GM10847 (cell line): ENCODE data around the gene PDK4.

Experiments
- POLR2A ChIP-seq: IDR thresholded peaks from 2 replicates; pipeline ENCODE4 v1.6.1; 2011; ENCODE audit not compliant: insufficient read length; ENCODE audit errors: extremely low read depth

The PDK4 gene

DNA sequence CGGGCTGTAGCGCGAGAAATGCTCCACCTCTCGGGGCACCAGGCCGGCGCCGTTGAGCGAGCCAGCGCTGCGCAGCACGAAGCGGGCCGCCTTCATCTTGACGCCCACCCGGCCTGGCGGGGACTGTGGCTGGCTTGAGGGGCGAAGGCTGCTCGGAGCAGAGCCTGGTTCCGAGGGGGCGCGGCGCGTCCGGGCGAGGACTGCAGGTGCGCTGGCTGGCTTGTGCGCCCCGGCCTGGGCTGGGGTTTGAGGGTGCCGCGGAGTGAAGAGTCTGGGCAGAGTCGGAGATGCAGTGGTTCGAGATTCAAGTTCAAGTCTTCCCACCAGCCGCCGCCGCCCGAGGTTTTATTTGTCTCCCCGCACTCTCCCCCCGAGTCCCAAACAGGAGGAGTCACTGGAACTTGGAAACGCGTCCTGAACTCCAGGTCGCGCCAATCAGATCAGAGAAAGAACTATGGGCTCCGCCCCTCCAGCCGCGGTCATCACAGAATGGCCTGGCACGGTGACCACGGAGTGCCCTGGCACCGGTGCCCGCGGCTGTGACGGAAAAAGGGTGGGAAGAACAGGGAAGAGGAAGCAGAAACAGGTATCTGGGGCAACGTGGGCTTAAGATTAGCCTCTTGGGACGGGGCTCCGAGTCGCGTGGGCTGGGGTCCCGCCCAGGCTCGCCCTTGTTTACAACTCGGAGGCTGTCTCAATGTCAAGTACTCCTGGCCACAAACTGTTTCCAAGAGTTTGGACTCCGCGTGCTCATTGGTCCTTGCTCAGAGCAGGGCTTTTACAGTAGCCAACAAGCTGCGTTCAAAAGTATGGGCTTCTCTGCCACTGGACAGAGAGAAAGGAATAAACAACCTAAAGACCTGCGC is at the start of gene PDK4:
PDK4 (minus strand) TSS at position 319 of the 866 bp plus-strand sequence; CDS start at position 96, 223 bp downstream.
- TF ChIP-seq POLR2A = no peak

DNA sequence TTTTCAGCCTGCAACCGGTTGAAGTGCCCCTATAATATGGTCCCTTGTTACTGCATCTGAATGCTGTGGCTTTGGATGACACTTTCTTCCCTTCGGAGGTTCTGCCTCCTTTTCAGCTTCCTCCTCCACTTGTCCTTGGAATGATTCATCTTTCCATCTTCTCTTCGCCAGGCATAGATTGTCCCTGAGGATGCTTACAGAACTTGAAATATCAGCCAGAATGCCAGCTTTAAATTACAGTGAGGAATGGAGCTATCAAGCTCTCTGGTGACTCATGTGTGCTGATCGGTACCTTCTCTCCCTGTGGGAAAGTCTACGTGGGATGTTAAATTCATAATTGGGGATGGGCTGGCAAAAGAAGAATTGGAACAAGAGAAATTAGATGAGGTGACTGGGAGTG is 45.9 kb upstream of the PDK4 start:
- TF ChIP-seq POLR2A = no peak

DNA sequence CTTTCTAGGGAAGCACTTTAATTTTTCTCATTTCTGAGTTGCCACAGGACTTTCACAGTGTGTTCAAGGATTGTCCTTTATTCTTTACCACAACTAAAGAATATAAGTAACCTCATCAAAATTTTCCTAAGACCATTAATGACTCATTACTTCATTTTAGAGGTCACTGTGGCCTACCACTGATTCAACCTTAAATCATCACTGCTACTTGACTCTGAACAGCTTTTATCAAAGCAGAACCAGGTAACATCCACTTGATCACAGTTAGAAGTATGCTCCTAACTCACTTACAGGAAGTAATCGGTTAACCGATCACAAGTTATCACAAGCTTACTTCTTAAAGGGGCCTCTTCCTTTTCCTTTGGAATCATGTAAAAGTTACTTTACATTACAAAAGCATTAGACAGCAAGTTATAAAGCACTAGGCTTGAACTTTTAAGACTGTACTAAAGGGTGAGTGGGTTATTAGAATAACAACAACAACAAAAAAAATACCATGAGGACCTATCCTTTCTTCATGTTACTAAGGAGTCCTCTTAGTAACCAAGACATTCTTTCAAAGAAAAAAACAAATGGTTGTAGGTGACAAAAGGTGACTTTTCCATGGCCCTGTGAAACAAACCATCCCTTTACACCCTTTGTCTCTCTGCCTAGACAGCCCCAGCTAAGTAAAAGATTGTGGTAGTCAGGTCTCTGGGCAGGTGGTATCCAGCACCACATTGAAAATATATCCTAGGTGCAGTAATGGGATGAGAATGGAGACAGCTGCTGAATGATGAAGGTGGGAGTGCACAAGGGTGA is 40.0 kb upstream of the PDK4 start:
- no peak for TF ChIP-seq POLR2A

DNA sequence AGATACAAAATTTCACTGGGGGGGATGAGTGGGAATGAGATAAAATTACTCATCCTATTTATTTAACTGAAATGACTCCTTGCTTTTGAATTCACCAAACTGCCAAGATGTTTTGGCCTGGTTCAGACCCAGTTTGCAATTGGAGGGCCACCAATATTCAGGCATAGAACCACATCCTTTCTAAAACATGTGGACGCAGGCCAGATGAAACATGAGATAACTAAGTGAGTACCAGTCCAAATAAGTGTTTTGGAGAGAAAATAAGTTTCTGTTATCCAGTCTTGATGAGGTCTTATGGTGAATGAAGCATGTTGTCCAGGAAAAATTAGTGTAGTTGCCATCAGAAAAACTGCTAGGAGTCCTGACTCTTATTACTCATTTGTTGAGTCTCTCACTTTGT is 36.3 kb upstream of the PDK4 start:
- no peak for TF ChIP-seq POLR2A

DNA sequence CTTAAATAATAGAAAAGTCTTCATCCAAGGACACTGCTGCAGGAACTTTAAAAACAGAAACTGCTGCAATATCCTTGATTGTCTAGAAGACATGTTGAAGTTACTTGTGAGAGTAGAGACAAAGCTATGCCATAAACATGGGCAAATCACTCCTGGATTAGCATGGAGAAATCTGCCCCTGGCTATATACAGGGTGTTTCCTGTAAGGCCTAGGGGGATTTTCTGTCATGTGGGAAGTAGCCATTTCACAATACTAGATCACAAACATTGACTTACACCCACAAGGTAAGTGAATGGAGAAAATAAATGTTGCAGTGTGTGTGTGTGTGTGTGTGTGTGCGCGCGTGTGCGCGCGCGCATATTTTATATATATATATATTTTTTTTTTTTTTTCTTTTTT is 35.2 kb upstream of the PDK4 start:
- no peak for TF ChIP-seq POLR2A

DNA sequence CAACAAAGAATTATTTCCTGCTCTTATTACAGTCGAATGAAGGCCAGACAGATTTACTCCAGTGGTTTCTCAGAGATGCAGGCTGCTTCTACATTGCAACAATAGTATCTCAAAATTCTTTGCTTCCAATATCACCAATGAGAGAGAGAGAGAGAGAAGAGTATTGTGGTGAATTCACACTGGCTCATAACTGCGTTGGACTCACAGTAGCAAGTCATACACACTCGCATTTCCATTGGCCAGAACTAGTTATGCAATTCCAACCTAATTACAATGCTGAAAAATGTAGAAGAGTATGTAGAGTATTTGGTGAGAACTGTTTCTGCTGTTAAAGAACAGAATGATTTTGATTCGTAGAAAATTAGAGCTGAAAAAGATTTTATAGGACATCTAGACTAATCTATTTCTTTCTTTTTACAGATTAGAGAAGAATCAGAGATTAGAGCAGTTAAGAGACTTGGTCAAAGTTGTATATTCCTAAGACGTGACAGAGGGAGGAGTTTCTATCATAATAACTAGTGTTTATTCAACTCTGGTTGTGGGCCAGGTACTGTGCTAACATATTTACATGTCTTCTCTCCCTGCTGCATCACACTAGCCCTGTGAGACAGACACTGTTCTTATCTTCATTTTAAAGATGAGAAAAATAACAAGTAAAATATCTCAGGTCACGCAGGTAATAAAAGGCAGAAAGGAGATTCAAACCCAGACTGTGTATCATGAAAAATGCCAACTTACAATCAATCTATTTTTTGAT is 34.6 kb upstream of the PDK4 start:
- no peak for TF ChIP-seq POLR2A

DNA sequence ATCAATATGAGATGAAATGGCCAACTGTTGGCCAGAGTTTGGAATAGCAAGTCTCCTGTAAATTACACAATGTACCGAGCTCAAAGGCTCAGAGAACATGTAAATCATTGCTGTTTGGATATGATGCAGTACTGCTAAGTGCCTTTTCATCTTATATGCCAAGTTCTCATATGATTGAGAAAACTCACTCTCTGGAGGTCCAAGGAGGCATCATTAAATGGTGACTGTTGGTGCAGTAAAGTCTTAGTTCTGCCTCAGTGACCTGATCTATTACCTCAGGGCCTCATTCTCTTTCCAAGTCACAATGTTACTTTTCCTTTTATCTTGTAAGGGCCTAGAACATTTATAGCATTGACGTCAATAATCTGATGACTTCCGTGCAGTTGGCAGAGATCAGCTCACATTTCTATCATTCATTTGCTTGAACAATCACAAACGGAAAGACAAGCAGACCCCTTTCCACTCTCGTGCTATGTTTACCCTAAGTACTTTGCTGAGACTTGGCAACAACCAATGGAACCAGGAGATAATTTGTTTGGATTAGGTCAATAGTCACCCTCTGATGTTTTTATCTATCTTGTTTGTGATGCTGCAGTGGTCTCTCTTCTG is 32.6 kb upstream of the PDK4 start:
- TF ChIP-seq POLR2A = no peak

DNA sequence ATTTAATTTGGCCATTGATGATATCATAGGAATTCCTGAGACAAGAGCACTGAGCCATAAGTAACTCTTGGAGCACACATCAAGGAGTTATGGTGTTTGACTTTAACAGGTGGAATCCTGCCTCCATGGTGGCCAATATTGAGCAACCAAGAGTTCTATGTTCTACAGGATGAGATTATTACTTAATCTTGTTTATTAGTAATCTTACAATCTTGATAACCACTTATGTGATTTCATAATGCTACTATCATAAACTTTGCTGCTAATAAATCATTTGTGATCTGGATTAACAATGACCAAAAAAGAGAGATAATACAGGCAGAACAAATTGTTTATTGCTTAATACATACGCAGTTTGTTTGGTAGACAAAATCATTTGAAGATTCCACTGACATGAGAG is 27.5 kb upstream of the PDK4 start:
- TF ChIP-seq POLR2A = no peak

DNA sequence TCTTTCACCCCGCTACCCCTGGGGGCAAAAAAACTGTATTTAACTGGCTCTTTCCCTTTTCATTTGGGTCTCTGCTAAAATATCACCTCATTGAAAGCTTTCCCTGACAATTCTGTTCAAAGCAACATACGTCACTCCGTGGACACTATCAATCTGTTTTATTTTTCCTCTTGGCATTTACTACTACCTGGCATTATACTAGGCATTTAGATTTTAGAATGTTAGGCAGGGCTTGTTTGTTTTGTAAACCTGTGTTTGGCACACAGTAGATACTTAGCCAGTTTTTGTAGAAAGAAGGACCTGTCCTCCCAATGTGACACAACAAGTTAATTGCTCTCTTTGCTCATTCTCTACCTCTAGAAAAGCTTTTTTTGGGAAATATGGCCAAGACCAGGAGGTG is 26.5 kb upstream of the PDK4 start:
- no peak for TF ChIP-seq POLR2A

DNA sequence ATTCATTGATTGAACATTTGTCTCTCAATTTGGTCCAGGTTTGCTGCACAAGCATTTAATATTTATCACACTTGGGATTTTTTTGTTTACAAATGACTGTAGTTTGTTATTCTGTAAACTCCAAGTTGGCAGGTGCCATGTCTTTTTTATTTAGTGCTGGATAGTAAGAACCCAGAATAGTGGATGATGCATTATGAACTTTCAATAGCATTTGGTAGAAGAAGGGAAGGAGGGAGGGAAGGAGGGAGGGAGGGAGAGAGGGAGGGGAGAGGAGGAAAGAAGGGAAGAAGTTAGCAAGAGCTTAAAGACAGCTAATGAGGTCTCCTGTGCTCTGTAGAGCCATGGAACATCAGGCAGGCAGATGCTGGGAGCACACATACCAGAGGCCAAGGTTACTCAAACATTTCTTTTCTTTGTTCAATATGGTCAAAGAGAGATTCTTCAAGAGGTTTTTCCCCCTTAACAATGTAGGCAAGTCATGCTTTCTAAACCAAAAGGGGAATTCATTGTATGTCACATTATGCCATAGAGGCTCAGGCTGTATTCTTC is 25.8 kb upstream of the PDK4 start:
- TF ChIP-seq POLR2A = no peak

DNA sequence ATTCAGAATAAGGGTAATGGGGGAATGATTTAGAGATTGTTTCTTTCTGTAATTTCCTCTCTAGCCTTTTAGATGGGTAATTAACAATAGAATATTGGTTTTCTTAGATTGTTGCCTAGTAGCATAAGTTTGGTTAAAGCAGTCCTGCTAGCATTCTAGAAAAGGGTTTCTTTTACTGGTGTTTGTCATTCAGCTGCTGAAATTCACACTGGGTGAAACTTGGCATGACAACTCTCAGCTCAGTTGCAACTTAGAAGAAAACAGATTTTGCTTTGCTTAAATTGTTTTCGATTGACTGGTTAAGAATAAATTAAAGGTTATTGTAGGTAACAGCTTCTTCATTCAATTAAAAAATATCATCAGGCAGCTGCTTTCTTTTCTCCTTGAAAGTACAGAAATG is 25.1 kb upstream of the PDK4 start:
- TF ChIP-seq POLR2A = no peak

DNA sequence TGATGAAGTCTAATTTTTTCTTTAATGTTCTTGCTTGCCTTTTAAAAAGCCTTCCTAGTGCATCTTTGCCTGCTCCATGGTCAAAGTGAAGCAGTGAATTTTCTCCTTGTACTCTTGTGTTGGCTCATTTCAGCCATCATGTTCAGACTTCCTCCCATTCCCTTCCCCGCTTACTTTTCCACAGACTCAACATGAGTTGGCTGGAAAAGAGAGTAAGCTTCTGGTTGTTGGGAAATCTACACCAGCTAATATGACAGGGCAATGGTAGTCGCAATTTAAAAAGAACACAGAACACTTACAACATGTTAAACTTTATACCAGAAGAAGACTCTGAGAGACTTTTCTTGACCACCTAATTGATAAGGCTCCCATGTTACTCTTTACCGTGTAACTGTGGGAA is 24.3 kb upstream of the PDK4 start:
- no peak for TF ChIP-seq POLR2A

DNA sequence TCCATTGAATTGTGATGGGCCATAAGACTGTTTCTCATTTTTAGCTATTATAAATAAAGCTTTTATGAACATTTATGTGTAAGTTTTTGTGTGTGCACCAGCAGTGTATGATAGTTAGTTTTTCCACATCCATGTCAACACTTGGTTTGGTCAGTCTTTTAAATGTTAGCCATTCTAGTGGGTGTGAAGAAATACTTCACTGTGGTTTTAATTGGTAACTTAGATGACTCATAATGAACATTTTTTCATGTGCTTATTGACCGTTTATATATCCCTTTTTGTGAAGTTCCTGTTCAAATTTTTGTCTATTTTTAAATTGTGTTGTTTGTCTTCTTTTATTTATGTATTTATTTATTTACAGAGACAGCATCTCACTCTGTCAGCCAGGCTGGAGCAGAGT is 23.6 kb upstream of the PDK4 start:
- no peak for TF ChIP-seq POLR2A

DNA sequence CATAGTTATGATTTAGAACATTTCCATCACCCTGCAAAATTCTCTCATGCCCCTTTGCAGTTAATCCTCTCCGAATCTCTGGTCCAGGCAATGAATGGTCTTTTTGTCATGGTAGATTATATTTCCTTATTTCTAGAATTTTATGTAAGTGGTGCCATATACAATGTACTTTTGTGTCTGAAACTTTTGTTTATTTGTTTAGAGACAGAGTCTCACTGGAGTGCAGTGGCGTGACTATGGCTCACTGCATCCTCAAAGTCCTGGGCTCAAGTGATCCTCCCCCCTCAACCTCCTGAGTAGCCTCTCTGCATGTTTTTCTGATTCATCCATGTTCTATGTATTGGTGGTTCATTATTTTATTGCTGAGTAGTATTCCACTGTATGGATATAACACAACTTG is 23.2 kb upstream of the PDK4 start:
- no peak for TF ChIP-seq POLR2A

DNA sequence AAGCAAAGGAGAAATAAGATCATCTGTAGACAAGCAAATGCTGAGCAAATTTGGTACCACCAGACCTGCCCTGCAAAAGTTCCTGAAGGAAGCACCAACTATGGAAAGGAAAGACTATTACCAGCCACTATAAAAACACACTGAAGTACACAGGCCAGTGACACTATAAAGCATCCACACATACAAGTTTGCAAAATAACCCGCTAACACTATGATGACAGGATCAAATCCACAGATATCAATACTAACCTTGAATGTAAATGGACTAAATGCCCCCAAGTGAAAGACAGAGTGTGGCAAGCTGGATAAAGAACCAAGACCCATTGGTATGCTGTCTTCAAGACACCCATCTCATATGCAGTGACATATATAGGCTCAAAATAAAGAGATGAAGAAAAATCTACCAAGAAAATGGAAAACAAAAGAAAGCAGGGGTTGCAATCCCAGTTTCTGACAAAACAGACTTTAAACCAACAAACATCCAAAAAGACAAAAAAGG is 18.2 kb upstream of the PDK4 start:
- TF ChIP-seq POLR2A = no peak
